IMR-90 (cell line): ENCODE results near the gene NKD1. TPM values are rescaled to one million over a fixed set of nuclear protein-coding genes. Genes with fewer than 3 reads are reported as not detected.

ENCODE experiments used
- ATAC-seq: fragments of 200-7000 bp; cut with Tn5 transposase; 2 replicates; pipeline ENCODE4 v1.9.1; 2020; ENCODE audit warnings: low read depth, mild to moderate bottlenecking, moderate library complexity
- BruUV-seq: library from RNA; stranded (reverse); fragments of 400-500 nt; replicated peaks from 2 replicates; lab custom pipeline; 2021; lab: Mats Ljungman, UMichigan
- CTCF ChIA-PET: fragments of 300-600 bp; formaldehyde crosslinking; extraction: SDS; loops from one replicate; lab custom pipeline; 2021; ENCODE audit warnings: antibody characterized with exemption; lab: Yijun Ruan, JAX
- POLR2A ChIA-PET: fragments of 300-600 bp; sonication (Branson Sonifier 250); formaldehyde crosslinking; loops from one replicate; lab custom pipeline; 2022; ENCODE audit warnings: antibody characterized with exemption; ENCODE audit not compliant: unreplicated experiment; lab: Charles Lee
- DNase-seq: peaks from one replicate; pipeline ENCODE4 v3.0.0; 2013
- H2AFZ ChIP-seq: replicated peaks from 2 replicates; pipeline ENCODE3; 2013; ENCODE audit warnings: low read length, mild to moderate bottlenecking; ENCODE audit not compliant: poor library complexity
- H2AK5ac ChIP-seq: 2 replicates; pipeline ENCODE4 v1.6.1; 2013; ENCODE audit warnings: low read depth, low read length, inconsistent platforms
- H2AK9ac ChIP-seq: replicated peaks from 2 replicates; pipeline ENCODE3; 2013; ENCODE audit warnings: mild to moderate bottlenecking, low read depth, low read length, moderate library complexity; ENCODE audit not compliant: poor library complexity
- H2BK120ac ChIP-seq: 2 replicates; pipeline ENCODE4 v1.6.1; 2013; ENCODE audit warnings: low read depth, low read length, inconsistent platforms
- H2BK15ac ChIP-seq: 3 replicates; pipeline ENCODE4 v1.6.1; 2013; ENCODE audit warnings: low read depth, low read length, inconsistent platforms
- H2BK20ac ChIP-seq: 2 replicates; pipeline ENCODE4 v1.6.1; 2013; ENCODE audit warnings: low read depth, mild to moderate bottlenecking, inconsistent platforms, low read length, moderate library complexity
- H2BK5ac ChIP-seq: 2 replicates; pipeline ENCODE4 v1.6.1; 2013; ENCODE audit warnings: mild to moderate bottlenecking, low read depth, low read length, inconsistent platforms; ENCODE audit not compliant: poor library complexity, severe bottlenecking
- H3K14ac ChIP-seq: replicated peaks from 2 replicates; pipeline ENCODE4 v1.6.1; 2013; ENCODE audit warnings: low read depth, low read length, inconsistent platforms
- H3K18ac ChIP-seq: 2 replicates; pipeline ENCODE4 v1.6.1; 2013; ENCODE audit warnings: low read depth, low read length, control low read depth
- H3K23ac ChIP-seq: 2 replicates; pipeline ENCODE4 v1.6.1; 2013; ENCODE audit warnings: low read depth, low read length, inconsistent platforms
- H3K27ac ChIP-seq: 2 replicates; pipeline ENCODE4 v1.5.1; 2013; ENCODE audit warnings: mild to moderate bottlenecking, control low read depth, low read length; ENCODE audit not compliant: insufficient read depth
- H3K27me3 ChIP-seq: 2 replicates; pipeline ENCODE4 v1.6.1; 2013; ENCODE audit warnings: low read length; ENCODE audit not compliant: control insufficient read depth, insufficient read depth
- H3K36me3 ChIP-seq: 2 replicates; pipeline ENCODE4 v1.6.1; 2013; ENCODE audit warnings: low read length, mixed read lengths; ENCODE audit not compliant: control insufficient read depth, insufficient read depth
- H3K4ac ChIP-seq: 2 replicates; pipeline ENCODE4 v1.6.1; 2013; ENCODE audit warnings: low read depth, low read length, inconsistent platforms
- H3K4me1 ChIP-seq: 2 replicates; pipeline ENCODE4 v1.6.1; 2013; ENCODE audit warnings: low read length, mixed read lengths; ENCODE audit not compliant: control insufficient read depth, insufficient read depth
- H3K4me2 ChIP-seq: 2 replicates; pipeline ENCODE4 v1.6.1; 2013; ENCODE audit warnings: low read depth, mild to moderate bottlenecking, control low read depth, low read length, moderate library complexity
- H3K4me3 ChIP-seq: 2 replicates; pipeline ENCODE4 v1.5.1; 2013; ENCODE audit warnings: low read depth, mild to moderate bottlenecking, control low read depth, low read length, moderate library complexity; ENCODE audit not compliant: insufficient read depth
- H3K56ac ChIP-seq: 2 replicates; pipeline ENCODE4 v1.6.1; 2013; ENCODE audit warnings: low read length, inconsistent platforms; ENCODE audit not compliant: insufficient read depth; ENCODE audit errors: extremely low read depth
- H3K79me1 ChIP-seq, 2 experiments: 2 replicates each; pipeline ENCODE4 v1.6.1; 2013; ENCODE audit warnings: low read length in 2 of 2, inconsistent platforms in 1 of 2, low read depth in 1 of 2
- H3K9ac ChIP-seq: 2 replicates; pipeline ENCODE4 v1.6.1; 2013; ENCODE audit warnings: low read depth, low read length, control low read depth
- H3K9me1 ChIP-seq: 2 replicates; pipeline ENCODE4 v1.6.1; 2013; ENCODE audit warnings: low read length, inconsistent platforms; ENCODE audit not compliant: insufficient read depth
- H3K9me3 ChIP-seq: 2 replicates; pipeline ENCODE4 v1.6.1; 2013; ENCODE audit warnings: low read length; ENCODE audit not compliant: control insufficient read depth, insufficient read depth
- H4K20me1 ChIP-seq: 2 replicates; pipeline ENCODE4 v1.6.1; 2013; ENCODE audit warnings: low read length, inconsistent platforms; ENCODE audit not compliant: insufficient read depth
- H4K5ac ChIP-seq: 2 replicates; pipeline ENCODE4 v1.6.1; 2013; ENCODE audit warnings: mild to moderate bottlenecking, low read depth, low read length, control low read depth
- H4K8ac ChIP-seq, 2 experiments: 2 replicates each; pipeline ENCODE4 v1.6.1; 2013; ENCODE audit warnings: low read depth in 2 of 2, low read length in 2 of 2, control low read depth in 1 of 2, inconsistent platforms in 1 of 2
- H4K91ac ChIP-seq: 2 replicates; pipeline ENCODE4 v1.6.1; 2013; ENCODE audit warnings: low read depth, low read length, inconsistent platforms; ENCODE audit not compliant: insufficient read depth
- MAZ ChIP-seq: IDR thresholded peaks from 2 replicates; pipeline ENCODE4 v1.6.1; 2012; ENCODE audit warnings: low read depth, mild to moderate bottlenecking, low read length, improper control_type of control experiment, moderate library complexity, borderline replicate concordance
- WGBS, 2 experiments: methylation state at CpG; one replicate each; pipeline versions ENCODE4 v1.1.5 to v1.1.7; 2013; ENCODE audit warnings: missing lambda C conversion rate in 2 of 2; ENCODE audit not compliant: insufficient read length in 1 of 2; ENCODE audit errors: extremely low coverage in 2 of 2; 5-methylcytosine and 5-hydroxymethylcytosine counted together
- dilution Hi-C: fragments of 300-500 bp; cut with HindIII; formaldehyde crosslinking; loops from one replicate; pipeline ENCODE4 v1.14.3; 2018; ENCODE audit warnings: low sequenced_read_pairs; ENCODE audit not compliant: unreplicated experiment
- in situ Hi-C: fragments of 300-500 bp; cut with MboI; formaldehyde crosslinking; loops from 3 replicates; pipeline ENCODE4 v1.14.3; 2019; ENCODE audit warnings: low sequenced_read_pairs, inconsistent platforms, mixed read lengths
- intact Hi-C: fragments of 100-400 bp; cut with micrococcal nuclease; formaldehyde crosslinking; loops from 2 replicates; pipeline ENCODE4 v1.10.0; 2022
- polyA plus RNA-seq, 3 experiments: library from polyadenylated mRNA; depleted of rRNA; stranded (reverse); fragments of >200 nt; gene quantifications; 2 replicates each; pipeline ENCODE4 v1.2.3, GENCODE V29; 2012; ENCODE audit warnings: low replicate concordance in 1 of 3
- total RNA-seq: library from RNA; depleted of rRNA; stranded (reverse); fragments of >200 nt; gene quantifications from 2 replicates; pipeline ENCODE4 v1.2.3, GENCODE V29; 2012

NKD1 gene
- total and polyA plus RNA-seq, 2 of the 4 experiments (the other 2 are of a cell fraction) = not detected

DNA sequence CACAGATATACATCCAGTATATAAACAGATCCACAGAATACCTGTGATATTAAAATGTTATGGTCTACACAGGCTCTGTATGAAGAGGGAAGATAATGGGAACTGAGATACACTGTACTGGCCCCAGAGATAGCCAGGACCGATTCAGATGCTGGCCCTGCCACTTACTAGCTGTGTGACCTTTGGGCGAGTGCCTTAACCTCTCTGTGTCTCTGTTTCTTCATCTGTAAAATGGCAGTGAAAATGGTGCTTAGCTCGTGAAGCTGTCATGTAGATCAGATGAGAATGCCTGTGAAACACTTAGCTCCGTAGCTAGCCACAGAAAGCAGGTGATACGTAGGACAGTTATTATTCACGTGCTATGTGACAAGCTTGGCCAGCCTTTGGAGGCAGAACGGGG lies 22.2 kb downstream of the NKD1 start:
- Histone ChIP-seq H3K9me3 (no peaks in the 10 kb centered on the region), H3K9ac (no peak overlapping the region), H4K91ac (no peak overlapping the region), H3K79me1 (no peaks in the 10 kb centered on the region), H3K4me2 (no peak overlapping the region), H3K9me1 (no peaks in the 10 kb centered on the region), H3K14ac (no peak overlapping the region), H2AFZ (no peak overlapping the region), H3K4ac (no peak overlapping the region), H2BK120ac (no peak overlapping the region), H3K27me3 (peaks cover 8% of the 10 kb centered on the region), H3K23ac (no peak overlapping the region), H4K5ac (no peak overlapping the region), H4K8ac (no peak overlapping the region), H2AK5ac (no peak overlapping the region), H2BK20ac (no peak overlapping the region), H3K4me3 (no peak overlapping the region), H3K36me3 (no peaks in the 10 kb centered on the region), H2BK5ac (no peak overlapping the region), H2BK15ac (no peak overlapping the region), H2AK9ac (no peak overlapping the region), H4K20me1 (no peaks in the 10 kb centered on the region), H3K18ac (no peak overlapping the region), H3K56ac (no peak overlapping the region), H3K27ac (no peak overlapping the region), H3K4me1 (no peaks in the 10 kb centered on the region)
- in situ Hi-C loops = no loop called here
- WGBS, 2 experiments = 28% methylated on average over 5 of the region's 7 CpGs; no CpG with 5 or more reads in 1 of the 2 experiments
- POLR2A ChIA-PET = no interaction called here
- DNase-seq (no peak), ATAC-seq (no peak)
- intact Hi-C loops = no loop called here
- TF ChIP-seq MAZ = no peak
- dilution Hi-C loops = no loop called here
- CTCF ChIA-PET = no interaction called here
- no TSS peak for BruUV-seq
